ENCODE measurements around the gene ANLN.
"Not testable (repeated sequence)": the region's sequence is repeated elsewhere in the genome, so short reads cannot be mapped to it uniquely, and the experiment has no call there.

Gene ANLN

GRCh38 chr7:36379831-36380504 is 9.7 kb upstream of the ANLN start:
- DNase-seq, result no peak

- DNase-seq, result no peak
Measured at GRCh38 chr7:36381056-36381455, 8.6 kb upstream of the ANLN start.

GRCh38 chr7:36383284-36383683 is 6.4 kb upstream of the ANLN start:
- not testable (repeated sequence) for DNase-seq

- not testable (repeated sequence) for DNase-seq
Measured at GRCh38 chr7:36385646-36386045, 4.0 kb upstream of the ANLN start.

GRCh38 chr7:36387435-36388231 is 2.0 kb upstream of the ANLN start:
- DNase-seq, result no peak

GRCh38 chr7:36388423-36388822 is 1.2 kb upstream of the ANLN start:
- DNase-seq, result no peak

GRCh38 chr7:36390199-36391090 is 783 bp downstream of the ANLN start:
- peak; percentile 83 for DNase-seq

- DNase-seq, result peak; percentile 7
Measured at GRCh38 chr7:36391436-36392198, 2.0 kb downstream of the ANLN start.

GRCh38 chr7:36393826-36394225 is 4.2 kb downstream of the ANLN start:
- no peak for DNase-seq

- DNase-seq, result no peak
Measured at GRCh38 chr7:36395171-36395894, 5.7 kb downstream of the ANLN start.

- no peak for DNase-seq
Measured at GRCh38 chr7:36396150-36396549, 6.5 kb downstream of the ANLN start.

GRCh38 chr7:36400036-36400435 is 10.4 kb downstream of the ANLN start:
- DNase-seq, result no peak

GRCh38 chr7:36400606-36401005 is 10.9 kb downstream of the ANLN start:
- DNase-seq, result no peak

GRCh38 chr7:36403452-36403851 is 13.8 kb downstream of the ANLN start:
- no peak for DNase-seq

GRCh38 chr7:36404639-36405408 is 15.2 kb downstream of the ANLN start:
- DNase-seq, result no peak

GRCh38 chr7:36405409-36405803 is 15.7 kb downstream of the ANLN start:
- DNase-seq, result no peak

GRCh38 chr7:36406156-36406555 is 16.5 kb downstream of the ANLN start:
- DNase-seq, result no peak

- DNase-seq, result no peak
Measured at GRCh38 chr7:36407636-36408550, 18.2 kb downstream of the ANLN start.

GRCh38 chr7:36408589-36408988 is 18.9 kb downstream of the ANLN start:
- peak; percentile 8 for DNase-seq

GRCh38 chr7:36409180-36409579 is 19.5 kb downstream of the ANLN start:
- no peak for DNase-seq

All from NCI-H146 (cell line).